IMR-90 (cell line): ENCODE measurements around the gene OR9A2. TPM values are rescaled to one million over a fixed set of nuclear protein-coding genes. Genes with fewer than 3 reads are reported as not detected.

ENCODE experiments used
- ATAC-seq: fragments of 200-7000 bp; cut with Tn5 transposase; 2 replicates; pipeline ENCODE4 v1.9.1; 2020; ENCODE audit warnings: low read depth, mild to moderate bottlenecking, moderate library complexity
- BruUV-seq: library from RNA; stranded (reverse); fragments of 400-500 nt; replicated peaks from 2 replicates; lab custom pipeline; 2021; lab: Mats Ljungman, UMichigan
- CTCF ChIA-PET: fragments of 300-600 bp; formaldehyde crosslinking; extraction: SDS; loops from one replicate; lab custom pipeline; 2021; ENCODE audit warnings: antibody characterized with exemption; lab: Yijun Ruan, JAX
- POLR2A ChIA-PET: fragments of 300-600 bp; sonication (Branson Sonifier 250); formaldehyde crosslinking; loops from one replicate; lab custom pipeline; 2022; ENCODE audit warnings: antibody characterized with exemption; ENCODE audit not compliant: unreplicated experiment; lab: Charles Lee
- DNase-seq: peaks from one replicate; pipeline ENCODE4 v3.0.0; 2013
- H2AFZ ChIP-seq: replicated peaks from 2 replicates; pipeline ENCODE3; 2013; ENCODE audit warnings: low read length, mild to moderate bottlenecking; ENCODE audit not compliant: poor library complexity
- H2AK5ac ChIP-seq: 2 replicates; pipeline ENCODE4 v1.6.1; 2013; ENCODE audit warnings: low read depth, low read length, inconsistent platforms
- H2AK9ac ChIP-seq: replicated peaks from 2 replicates; pipeline ENCODE3; 2013; ENCODE audit warnings: mild to moderate bottlenecking, low read depth, low read length, moderate library complexity; ENCODE audit not compliant: poor library complexity
- H2BK120ac ChIP-seq: 2 replicates; pipeline ENCODE4 v1.6.1; 2013; ENCODE audit warnings: low read depth, low read length, inconsistent platforms
- H2BK15ac ChIP-seq: 3 replicates; pipeline ENCODE4 v1.6.1; 2013; ENCODE audit warnings: low read depth, low read length, inconsistent platforms
- H2BK20ac ChIP-seq: 2 replicates; pipeline ENCODE4 v1.6.1; 2013; ENCODE audit warnings: low read depth, mild to moderate bottlenecking, inconsistent platforms, low read length, moderate library complexity
- H2BK5ac ChIP-seq: 2 replicates; pipeline ENCODE4 v1.6.1; 2013; ENCODE audit warnings: mild to moderate bottlenecking, low read depth, low read length, inconsistent platforms; ENCODE audit not compliant: poor library complexity, severe bottlenecking
- H3K14ac ChIP-seq: replicated peaks from 2 replicates; pipeline ENCODE4 v1.6.1; 2013; ENCODE audit warnings: low read depth, low read length, inconsistent platforms
- H3K18ac ChIP-seq: 2 replicates; pipeline ENCODE4 v1.6.1; 2013; ENCODE audit warnings: low read depth, low read length, control low read depth
- H3K23ac ChIP-seq: 2 replicates; pipeline ENCODE4 v1.6.1; 2013; ENCODE audit warnings: low read depth, low read length, inconsistent platforms
- H3K27ac ChIP-seq: 2 replicates; pipeline ENCODE4 v1.5.1; 2013; ENCODE audit warnings: mild to moderate bottlenecking, control low read depth, low read length; ENCODE audit not compliant: insufficient read depth
- H3K27me3 ChIP-seq: 2 replicates; pipeline ENCODE4 v1.6.1; 2013; ENCODE audit warnings: low read length; ENCODE audit not compliant: control insufficient read depth, insufficient read depth
- H3K36me3 ChIP-seq: 2 replicates; pipeline ENCODE4 v1.6.1; 2013; ENCODE audit warnings: low read length, mixed read lengths; ENCODE audit not compliant: control insufficient read depth, insufficient read depth
- H3K4ac ChIP-seq: 2 replicates; pipeline ENCODE4 v1.6.1; 2013; ENCODE audit warnings: low read depth, low read length, inconsistent platforms
- H3K4me1 ChIP-seq: 2 replicates; pipeline ENCODE4 v1.6.1; 2013; ENCODE audit warnings: low read length, mixed read lengths; ENCODE audit not compliant: control insufficient read depth, insufficient read depth
- H3K4me2 ChIP-seq: 2 replicates; pipeline ENCODE4 v1.6.1; 2013; ENCODE audit warnings: low read depth, mild to moderate bottlenecking, control low read depth, low read length, moderate library complexity
- H3K4me3 ChIP-seq: 2 replicates; pipeline ENCODE4 v1.5.1; 2013; ENCODE audit warnings: low read depth, mild to moderate bottlenecking, control low read depth, low read length, moderate library complexity; ENCODE audit not compliant: insufficient read depth
- H3K56ac ChIP-seq: 2 replicates; pipeline ENCODE4 v1.6.1; 2013; ENCODE audit warnings: low read length, inconsistent platforms; ENCODE audit not compliant: insufficient read depth; ENCODE audit errors: extremely low read depth
- H3K79me1 ChIP-seq, 2 experiments: 2 replicates each; pipeline ENCODE4 v1.6.1; 2013; ENCODE audit warnings: low read length in 2 of 2, inconsistent platforms in 1 of 2, low read depth in 1 of 2
- H3K9ac ChIP-seq: 2 replicates; pipeline ENCODE4 v1.6.1; 2013; ENCODE audit warnings: low read depth, low read length, control low read depth
- H3K9me1 ChIP-seq: 2 replicates; pipeline ENCODE4 v1.6.1; 2013; ENCODE audit warnings: low read length, inconsistent platforms; ENCODE audit not compliant: insufficient read depth
- H3K9me3 ChIP-seq: 2 replicates; pipeline ENCODE4 v1.6.1; 2013; ENCODE audit warnings: low read length; ENCODE audit not compliant: control insufficient read depth, insufficient read depth
- H4K20me1 ChIP-seq: 2 replicates; pipeline ENCODE4 v1.6.1; 2013; ENCODE audit warnings: low read length, inconsistent platforms; ENCODE audit not compliant: insufficient read depth
- H4K5ac ChIP-seq: 2 replicates; pipeline ENCODE4 v1.6.1; 2013; ENCODE audit warnings: mild to moderate bottlenecking, low read depth, low read length, control low read depth
- H4K8ac ChIP-seq, 2 experiments: 2 replicates each; pipeline ENCODE4 v1.6.1; 2013; ENCODE audit warnings: low read depth in 2 of 2, low read length in 2 of 2, control low read depth in 1 of 2, inconsistent platforms in 1 of 2
- H4K91ac ChIP-seq: 2 replicates; pipeline ENCODE4 v1.6.1; 2013; ENCODE audit warnings: low read depth, low read length, inconsistent platforms; ENCODE audit not compliant: insufficient read depth
- BHLHE40 ChIP-seq: fragments of 150-350 bp; IDR thresholded peaks from 2 replicates; pipeline ENCODE4 v1.6.1; 2016; ENCODE audit warnings: mild to moderate bottlenecking, low read depth, low read length
- CEBPB ChIP-seq: IDR thresholded peaks from 2 replicates; pipeline ENCODE4 v1.6.1; 2012; ENCODE audit warnings: low read depth, low read length, improper control_type of control experiment
- CHD1 ChIP-seq: IDR thresholded peaks from 2 replicates; pipeline ENCODE4 v1.6.1; 2012; ENCODE audit warnings: low read depth, low read length, improper control_type of control experiment
- CTCF ChIP-seq: conservative IDR thresholded peaks from 2 replicates; pipeline ENCODE4 v1.5.1; 2012; ENCODE audit warnings: mild to moderate bottlenecking, low read depth, low read length, improper control_type of control experiment
- ELK1 ChIP-seq: fragments of 150-350 bp; IDR thresholded peaks from 2 replicates; pipeline ENCODE4 v1.6.1; 2016; ENCODE audit warnings: low read depth, mild to moderate bottlenecking, low read length, moderate library complexity, borderline replicate concordance
- FOS ChIP-seq: fragments of 150-350 bp; IDR thresholded peaks from 2 replicates; pipeline ENCODE4 v1.6.1; 2016; ENCODE audit warnings: low read depth, low read length
- MAFK ChIP-seq: IDR thresholded peaks from 2 replicates; pipeline ENCODE4 v1.6.1; 2012; ENCODE audit warnings: low read depth, low read length, improper control_type of control experiment
- MAZ ChIP-seq: IDR thresholded peaks from 2 replicates; pipeline ENCODE4 v1.6.1; 2012; ENCODE audit warnings: low read depth, mild to moderate bottlenecking, low read length, improper control_type of control experiment, moderate library complexity, borderline replicate concordance
- MXI1 ChIP-seq: IDR thresholded peaks from 2 replicates; pipeline ENCODE4 v1.6.1; 2012; ENCODE audit warnings: low read depth, mild to moderate bottlenecking, low read length, moderate library complexity, borderline replicate concordance
- NFE2L2 ChIP-seq: fragments of 150-350 bp; IDR thresholded peaks from 2 replicates; pipeline ENCODE4 v1.6.1; 2016; ENCODE audit warnings: low read depth, mild to moderate bottlenecking, low read length
- POLR2A ChIP-seq: IDR thresholded peaks from 2 replicates; pipeline ENCODE4 v1.6.1; 2012; ENCODE audit warnings: mild to moderate bottlenecking, low read depth, low read length
- RAD21 ChIP-seq: IDR thresholded peaks from 2 replicates; pipeline ENCODE4 v1.6.1; 2012; ENCODE audit warnings: low read length, improper control_type of control experiment
- RCOR1 ChIP-seq: IDR thresholded peaks from 2 replicates; pipeline ENCODE4 v1.6.1; 2012; ENCODE audit warnings: mild to moderate bottlenecking, low read length, improper control_type of control experiment; ENCODE audit not compliant: insufficient replicate concordance
- RFX5 ChIP-seq: IDR thresholded peaks from 2 replicates; pipeline ENCODE4 v1.8.0; 2012; ENCODE audit warnings: low read depth, mild to moderate bottlenecking, low read length, moderate library complexity
- SMC3 ChIP-seq: fragments of 150-350 bp; IDR thresholded peaks from 2 replicates; pipeline ENCODE4 v1.6.1; 2016; ENCODE audit warnings: low read depth, mild to moderate bottlenecking, antibody characterized with exemption, low read length, moderate library complexity
- USF2 ChIP-seq: fragments of 150-350 bp; IDR thresholded peaks from 2 replicates; pipeline ENCODE4 v1.6.1; 2017; ENCODE audit warnings: mild to moderate bottlenecking, antibody characterized with exemption, low read length, low read depth
- WGBS, 2 experiments: methylation state at CpG; one replicate each; pipeline versions ENCODE4 v1.1.5 to v1.1.7; 2013; ENCODE audit warnings: missing lambda C conversion rate in 2 of 2; ENCODE audit not compliant: insufficient read length in 1 of 2; ENCODE audit errors: extremely low coverage in 2 of 2; 5-methylcytosine and 5-hydroxymethylcytosine counted together
- dilution Hi-C: fragments of 300-500 bp; cut with HindIII; formaldehyde crosslinking; loops from one replicate; pipeline ENCODE4 v1.14.3; 2018; ENCODE audit warnings: low sequenced_read_pairs; ENCODE audit not compliant: unreplicated experiment
- in situ Hi-C: fragments of 300-500 bp; cut with MboI; formaldehyde crosslinking; loops from 3 replicates; pipeline ENCODE4 v1.14.3; 2019; ENCODE audit warnings: low sequenced_read_pairs, inconsistent platforms, mixed read lengths
- intact Hi-C: fragments of 100-400 bp; cut with micrococcal nuclease; formaldehyde crosslinking; loops from 2 replicates; pipeline ENCODE4 v1.10.0; 2022
- polyA plus RNA-seq, 3 experiments: library from polyadenylated mRNA; depleted of rRNA; stranded (reverse); fragments of >200 nt; gene quantifications; 2 replicates each; pipeline ENCODE4 v1.2.3, GENCODE V29; 2012; ENCODE audit warnings: low replicate concordance in 1 of 3
- total RNA-seq: library from RNA; depleted of rRNA; stranded (reverse); fragments of >200 nt; gene quantifications from 2 replicates; pipeline ENCODE4 v1.2.3, GENCODE V29; 2012

OR9A2 gene
- total and polyA plus RNA-seq, 2 of the 4 experiments (the other 2 are of a cell fraction): not detected

GRCh38 chr7:142983825-142984224, 43.1 kb downstream of the OR9A2 start:
- no peak for DNase-seq
- H3K4me1 ChIP-seq: no peaks in the 10 kb centered on the region
- no peak overlapping the region for H3K4me3 ChIP-seq
- H3K14ac ChIP-seq: no peak overlapping the region
- no peak overlapping the region for H3K4ac ChIP-seq
- TF ChIP-seq SMC3 (no peak), CHD1 (no peak), MAZ (no peak), CEBPB (no peak), POLR2A (no peak), CTCF (no peak), USF2 (no peak), RCOR1 (no peak), RFX5 (no peak), MXI1 (no peak), MAFK (no peak), ELK1 (no peak), FOS (no peak), RAD21 (no peak), NFE2L2 (no peak), BHLHE40 (no peak)
- no peak overlapping the region for H4K5ac ChIP-seq
- H4K91ac ChIP-seq: no peak overlapping the region
- H3K27me3 ChIP-seq: no peaks in the 10 kb centered on the region
- POLR2A ChIA-PET: no interaction called here
- H3K9me3 ChIP-seq: peaks cover 2% of the 10 kb centered on the region; the same call in 1 of the 2 replicates
- no peak overlapping the region for H2AK5ac ChIP-seq
- H3K79me1 ChIP-seq: no peaks in the 10 kb centered on the region
- H2BK120ac ChIP-seq: no peak overlapping the region
- no peak overlapping the region for H3K18ac ChIP-seq
- H2AFZ ChIP-seq: no peak overlapping the region
- H2BK15ac ChIP-seq: no peak overlapping the region
- CTCF ChIA-PET: no interaction called here
- H2AK9ac ChIP-seq: no peak overlapping the region
- WGBS, 2 experiments: no CpG with 5 or more reads among the region's 1 CpG
- H3K56ac ChIP-seq: no peak overlapping the region
- no peak overlapping the region for H3K4me2 ChIP-seq
- dilution Hi-C loops (no loop called here), in situ Hi-C loops (no loop called here), intact Hi-C loops (no loop called here)
- no peak overlapping the region for H4K8ac ChIP-seq
- H4K20me1 ChIP-seq: no peaks in the 10 kb centered on the region
- H2BK5ac ChIP-seq: no peak overlapping the region
- ATAC-seq: no peak
- H3K36me3 ChIP-seq: no peaks in the 10 kb centered on the region
- no peaks in the 10 kb centered on the region for H3K9me1 ChIP-seq
- no peak overlapping the region for H3K23ac ChIP-seq
- no TSS peak for BruUV-seq
- H2BK20ac ChIP-seq: no peak overlapping the region
- H3K9ac ChIP-seq: no peak overlapping the region
- H3K27ac ChIP-seq: no peak overlapping the region
